ENCODE data around the gene CABP2.
"Not testable (repeated sequence)": the region's sequence is repeated elsewhere in the genome, so short reads cannot be mapped to it uniquely, and the experiment has no call there.

The CABP2 gene

GRCh38 chr11:67539550-67539949, 16.3 kb upstream of the CABP2 start:
- no peak for DNase-seq (ENCODE audit: low read depth in 3 of 3, low spot score in 1 of 3)

- DNase-seq (ENCODE audit: low read depth in 3 of 3, low spot score in 1 of 3) = no peak
Observed at GRCh38 chr11:67538823-67539505, 15.7 kb upstream of the CABP2 start.

- no peak for DNase-seq (ENCODE audit: low read depth in 3 of 3, low spot score in 1 of 3)
Observed at GRCh38 chr11:67538306-67538705, 15.1 kb upstream of the CABP2 start.

GRCh38 chr11:67535561-67535960, 12.3 kb upstream of the CABP2 start:
- DNase-seq (ENCODE audit: low read depth in 3 of 3, low spot score in 1 of 3) = no peak

GRCh38 chr11:67534070-67534679, 10.9 kb upstream of the CABP2 start:
- DNase-seq (ENCODE audit: low read depth in 3 of 3, low spot score in 1 of 3) = no peak

GRCh38 chr11:67532889-67533288, 9.6 kb upstream of the CABP2 start:
- no peak for DNase-seq (ENCODE audit: low read depth in 3 of 3, low spot score in 1 of 3)

- DNase-seq (ENCODE audit: low read depth in 3 of 3, low spot score in 1 of 3) = no peak
Observed at GRCh38 chr11:67530282-67530592, 7.0 kb upstream of the CABP2 start.

- no peak for DNase-seq (ENCODE audit: low read depth in 3 of 3, low spot score in 1 of 3)
Observed at GRCh38 chr11:67528376-67528775, 5.1 kb upstream of the CABP2 start.

GRCh38 chr11:67525275-67525976, 2.2 kb upstream of the CABP2 start:
- DNase-seq (ENCODE audit: low read depth in 3 of 3, low spot score in 1 of 3) = no peak

- DNase-seq (ENCODE audit: low read depth in 3 of 3, low spot score in 1 of 3) = no peak
Observed at GRCh38 chr11:67524480-67524808, 1.2 kb upstream of the CABP2 start.

- no peak for DNase-seq (ENCODE audit: low read depth in 3 of 3, low spot score in 1 of 3)
Observed at GRCh38 chr11:67523556-67524479, 572 bp upstream of the CABP2 start.

GRCh38 chr11:67522338-67522737, 908 bp downstream of the CABP2 start:
- DNase-seq (ENCODE audit: low read depth in 3 of 3, low spot score in 1 of 3) = no peak

GRCh38 chr11:67521924-67522323, 1.3 kb downstream of the CABP2 start:
- DNase-seq (ENCODE audit: low read depth in 3 of 3, low spot score in 1 of 3) = no peak

GRCh38 chr11:67520856-67521824, 2.1 kb downstream of the CABP2 start:
- DNase-seq (ENCODE audit: low read depth in 3 of 3, low spot score in 1 of 3) = no peak

- no peak for DNase-seq (ENCODE audit: low read depth in 3 of 3, low spot score in 1 of 3)
Observed at GRCh38 chr11:67519726-67520125, 3.5 kb downstream of the CABP2 start.

GRCh38 chr11:67517784-67518552, 5.3 kb downstream of the CABP2 start:
- DNase-seq (ENCODE audit: low read depth in 3 of 3, low spot score in 1 of 3) = no peak

GRCh38 chr11:67516806-67517205, 6.4 kb downstream of the CABP2 start:
- DNase-seq (ENCODE audit: low read depth in 3 of 3, low spot score in 1 of 3) = no peak

- DNase-seq (ENCODE audit: low read depth in 3 of 3, low spot score in 1 of 3) = no peak
Observed at GRCh38 chr11:67514116-67514515, 9.1 kb downstream of the CABP2 start.

GRCh38 chr11:67511558-67511957, 11.7 kb downstream of the CABP2 start:
- not testable (repeated sequence) for DNase-seq (ENCODE audit: low read depth in 3 of 3, low spot score in 1 of 3)

- DNase-seq (ENCODE audit: low read depth in 3 of 3, low spot score in 1 of 3) = no peak
Observed at GRCh38 chr11:67510023-67510345, 13.3 kb downstream of the CABP2 start.

Measured in stimulated activated CD4-positive, alpha-beta T cell treated with anti-CD3 and anti-CD28 coated beads, TNF-alpha, amount 100 ng/mL, for 1 hour (primary cell).